OCI-LY1 (cell line): ENCODE results near the gene CCNH.

Experiments used
- CTCF ChIP-seq: fragments of 200-600 bp; sonication (generic), shearing (Covaris generic); IDR thresholded peaks from 2 replicates; pipeline ENCODE4 v1.5.1; 2017; ENCODE audit warnings: mild to moderate bottlenecking, antibody characterized with exemption, low read length, moderate library complexity, mixed read lengths
- EZH2 ChIP-seq: fragments of 200-600 bp; sonication (generic), shearing (Covaris generic); IDR thresholded peaks from 2 replicates; pipeline ENCODE4 v1.8.0; 2017; ENCODE audit warnings: borderline replicate concordance, mixed run types, mild to moderate bottlenecking, antibody characterized with exemption, low read length, moderate library complexity, mixed read lengths

DNA sequence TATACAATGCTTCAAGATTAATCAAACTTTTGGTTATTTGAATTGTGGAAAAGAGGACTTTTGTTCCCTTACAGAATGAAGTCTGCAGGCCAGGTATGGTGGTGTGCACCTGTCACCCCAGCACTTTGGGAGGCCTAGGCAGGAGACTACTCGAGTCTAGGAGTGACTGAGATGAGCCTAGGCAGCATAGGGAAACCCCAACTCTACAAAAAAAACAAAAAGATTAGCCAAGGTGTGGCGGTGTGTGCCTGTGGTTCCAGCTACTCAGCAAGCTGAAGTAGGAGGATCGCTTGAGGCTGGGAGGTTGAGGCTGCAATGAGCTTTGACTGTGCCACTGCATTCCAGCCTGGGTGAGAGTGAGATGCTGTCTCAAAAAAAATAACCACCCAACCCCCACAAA lies 9.3 kb downstream of the CCNH start:
- TF ChIP-seq CTCF (no peak), EZH2 (no peak)
